ENCODE data around the gene MED15.
A peak's percentile ranks its signal among the peaks of the same experiment; 100 is the strongest.

DNA sequence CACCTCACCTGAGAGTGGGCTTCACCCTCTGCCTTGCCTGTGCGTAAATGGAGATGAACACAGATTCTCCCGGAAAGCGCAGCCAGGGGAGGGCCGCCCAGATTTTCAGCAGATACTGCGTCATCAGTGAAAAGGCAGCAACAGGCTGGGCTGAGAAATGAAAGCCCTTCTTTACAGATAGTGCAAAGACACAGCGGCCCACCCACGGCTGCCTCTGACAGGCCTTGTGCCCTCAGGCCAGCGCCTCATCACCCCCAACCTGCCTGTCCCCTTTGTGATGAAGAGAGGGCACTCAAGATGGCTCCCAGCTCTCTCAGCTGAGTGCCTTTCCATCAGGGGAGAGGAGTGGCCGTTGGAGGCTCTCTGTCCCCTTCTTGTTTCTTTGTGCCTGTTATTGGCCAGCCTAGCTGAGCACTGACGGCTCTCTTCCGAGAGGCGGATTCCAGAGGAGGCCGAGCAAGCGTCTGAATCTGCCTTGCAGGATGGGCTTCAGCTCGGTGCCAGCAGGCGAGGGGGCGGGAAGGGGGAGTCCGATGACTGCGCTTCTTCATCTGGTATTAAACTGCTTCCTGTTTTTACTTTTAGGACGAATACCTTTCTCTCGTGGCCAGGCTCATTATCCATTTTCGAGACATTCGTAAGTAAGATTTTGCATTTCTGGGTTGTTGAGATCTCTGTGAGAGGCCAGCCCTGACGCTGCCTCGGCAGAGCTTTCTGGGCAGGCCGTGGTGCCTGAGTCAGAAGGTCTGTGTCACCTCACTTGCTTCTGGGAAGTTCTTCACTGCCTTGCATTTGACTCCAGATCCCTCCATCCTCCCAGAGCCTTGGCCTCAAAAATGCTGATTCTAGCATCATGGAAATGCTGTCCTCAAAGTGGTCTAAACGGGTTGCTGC lies 43.7 kb downstream of the MED15 start:
- TF ChIP-seq, protein P1, sequence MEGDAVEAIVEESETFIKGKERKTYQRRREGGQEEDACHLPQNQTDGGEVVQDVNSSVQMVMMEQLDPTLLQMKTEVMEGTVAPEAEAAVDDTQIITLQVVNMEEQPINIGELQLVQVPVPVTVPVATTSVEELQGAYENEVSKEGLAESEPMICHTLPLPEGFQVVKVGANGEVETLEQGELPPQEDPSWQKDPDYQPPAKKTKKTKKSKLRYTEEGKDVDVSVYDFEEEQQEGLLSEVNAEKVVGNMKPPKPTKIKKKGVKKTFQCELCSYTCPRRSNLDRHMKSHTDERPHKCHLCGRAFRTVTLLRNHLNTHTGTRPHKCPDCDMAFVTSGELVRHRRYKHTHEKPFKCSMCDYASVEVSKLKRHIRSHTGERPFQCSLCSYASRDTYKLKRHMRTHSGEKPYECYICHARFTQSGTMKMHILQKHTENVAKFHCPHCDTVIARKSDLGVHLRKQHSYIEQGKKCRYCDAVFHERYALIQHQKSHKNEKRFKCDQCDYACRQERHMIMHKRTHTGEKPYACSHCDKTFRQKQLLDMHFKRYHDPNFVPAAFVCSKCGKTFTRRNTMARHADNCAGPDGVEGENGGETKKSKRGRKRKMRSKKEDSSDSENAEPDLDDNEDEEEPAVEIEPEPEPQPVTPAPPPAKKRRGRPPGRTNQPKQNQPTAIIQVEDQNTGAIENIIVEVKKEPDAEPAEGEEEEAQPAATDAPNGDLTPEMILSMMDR (IDR thresholded peaks at IDR 0.05), result peak in 2 of 4 experiments; percentile 3 to 10
- TF ChIP-seq POLR2A (IDR thresholded peaks at IDR 0.05), result peak in 1 of 2 donors; percentile 21

All from uterus (tissue), 2 donors.